Omental fat pad (tissue), 4 donors: Measurements from ENCODE around the gene PPP2R2C. TPM values are rescaled to one million over a fixed set of nuclear protein-coding genes. Genes with fewer than 3 reads are reported as not detected.

ENCODE experiments used
- ATAC-seq: fragments of 150-250 bp; one replicate; pipeline ENCODE4 v1.9.1; 2016; ENCODE audit warnings: mild to moderate bottlenecking, moderate library complexity; ENCODE audit not compliant: low FRiP score
- DNase-seq: peaks from one replicate; pipeline ENCODE4 v3.0.0-alpha.2; 2019; ENCODE audit warnings: low spot score
- total RNA-seq, 4 donors: library from RNA; depleted of rRNA; stranded (reverse); fragments of >200 nt; gene quantifications; one replicate each; pipeline ENCODE4 v1.1.0, GENCODE V29; 2016
- TF ChIP-seq, protein P1 (sequence below), 3 donors: fragments of 450-650 bp; IDR thresholded peaks; one replicate each; pipeline ENCODE4 v1.5.1; 2016 to 2017; ENCODE audit warnings: antibody characterized with exemption in 3 of 3, mild to moderate bottlenecking in 3 of 3, moderate library complexity in 2 of 3

PPP2R2C gene
- total RNA-seq, 4 donors from 2014 or later = 0.38 to 1.7 (median 0.68) TPM

DNA sequence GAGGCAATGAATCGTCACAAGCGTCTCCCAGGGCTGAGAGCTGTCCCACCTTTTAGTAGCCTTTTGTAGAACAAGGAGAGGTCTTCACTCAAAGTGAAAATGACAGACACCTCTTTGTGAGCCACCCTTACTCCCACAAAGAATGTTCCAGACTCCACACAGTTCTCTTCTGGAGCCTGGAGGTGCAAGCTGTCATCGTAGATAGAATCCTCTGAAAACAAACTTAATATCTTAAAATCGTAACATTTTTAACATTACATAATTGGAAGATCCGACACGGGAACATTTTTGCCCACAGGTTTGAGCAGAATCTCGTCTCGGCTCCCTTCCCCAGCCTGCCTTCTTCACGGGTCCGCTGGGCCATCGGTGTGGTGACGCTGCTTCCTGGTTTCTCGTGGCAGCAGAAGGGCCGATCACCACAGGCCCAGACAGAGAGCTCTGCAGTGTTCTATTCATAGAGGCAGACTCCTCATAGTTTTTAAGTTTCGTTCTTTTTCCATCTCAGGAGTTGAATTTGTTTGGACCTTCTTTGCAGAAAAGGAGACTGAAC is 175.1 kb downstream of the PPP2R2C start:
- DNase-seq (no peak), ATAC-seq (no peak)
- TF ChIP-seq, protein P1, sequence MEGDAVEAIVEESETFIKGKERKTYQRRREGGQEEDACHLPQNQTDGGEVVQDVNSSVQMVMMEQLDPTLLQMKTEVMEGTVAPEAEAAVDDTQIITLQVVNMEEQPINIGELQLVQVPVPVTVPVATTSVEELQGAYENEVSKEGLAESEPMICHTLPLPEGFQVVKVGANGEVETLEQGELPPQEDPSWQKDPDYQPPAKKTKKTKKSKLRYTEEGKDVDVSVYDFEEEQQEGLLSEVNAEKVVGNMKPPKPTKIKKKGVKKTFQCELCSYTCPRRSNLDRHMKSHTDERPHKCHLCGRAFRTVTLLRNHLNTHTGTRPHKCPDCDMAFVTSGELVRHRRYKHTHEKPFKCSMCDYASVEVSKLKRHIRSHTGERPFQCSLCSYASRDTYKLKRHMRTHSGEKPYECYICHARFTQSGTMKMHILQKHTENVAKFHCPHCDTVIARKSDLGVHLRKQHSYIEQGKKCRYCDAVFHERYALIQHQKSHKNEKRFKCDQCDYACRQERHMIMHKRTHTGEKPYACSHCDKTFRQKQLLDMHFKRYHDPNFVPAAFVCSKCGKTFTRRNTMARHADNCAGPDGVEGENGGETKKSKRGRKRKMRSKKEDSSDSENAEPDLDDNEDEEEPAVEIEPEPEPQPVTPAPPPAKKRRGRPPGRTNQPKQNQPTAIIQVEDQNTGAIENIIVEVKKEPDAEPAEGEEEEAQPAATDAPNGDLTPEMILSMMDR (IDR thresholded peaks at IDR 0.05) = no peak

GRCh38 chr4:6296026-6296425 is 176.4 kb downstream of the PPP2R2C start:
- no peak for DNase-seq
- ATAC-seq = no peak
- TF ChIP-seq, protein P1 (IDR thresholded peaks at IDR 0.05) = no peak

DNA sequence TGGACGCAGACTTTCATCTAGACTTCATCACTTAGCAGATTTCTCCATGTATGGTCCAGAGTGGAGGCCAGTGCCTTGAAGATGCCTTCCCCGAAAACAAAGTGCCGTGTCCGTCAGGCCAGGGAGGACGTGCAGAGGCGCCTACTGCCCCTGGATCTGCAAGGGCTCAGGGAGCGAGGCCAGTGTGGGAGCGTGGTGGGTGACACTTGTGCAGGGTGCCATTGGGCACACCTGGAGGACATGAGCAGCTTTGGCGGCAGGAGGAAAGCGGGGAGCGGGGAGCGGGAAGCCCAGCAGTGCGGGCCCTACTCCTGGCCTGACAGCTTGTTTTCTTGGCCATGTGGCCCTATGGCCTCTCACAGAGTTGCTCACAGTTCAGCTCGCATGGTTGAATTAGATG is 176.9 kb downstream of the PPP2R2C start:
- TF ChIP-seq, protein P1 (IDR thresholded peaks at IDR 0.05) = no peak
- DNase-seq = no peak
- no peak for ATAC-seq

GRCh38 chr4:6294705-6295421 is 177.6 kb downstream of the PPP2R2C start:
- DNase-seq (no peak), ATAC-seq (no peak)
- TF ChIP-seq, protein P1 (IDR thresholded peaks at IDR 0.05) = no peak

DNA sequence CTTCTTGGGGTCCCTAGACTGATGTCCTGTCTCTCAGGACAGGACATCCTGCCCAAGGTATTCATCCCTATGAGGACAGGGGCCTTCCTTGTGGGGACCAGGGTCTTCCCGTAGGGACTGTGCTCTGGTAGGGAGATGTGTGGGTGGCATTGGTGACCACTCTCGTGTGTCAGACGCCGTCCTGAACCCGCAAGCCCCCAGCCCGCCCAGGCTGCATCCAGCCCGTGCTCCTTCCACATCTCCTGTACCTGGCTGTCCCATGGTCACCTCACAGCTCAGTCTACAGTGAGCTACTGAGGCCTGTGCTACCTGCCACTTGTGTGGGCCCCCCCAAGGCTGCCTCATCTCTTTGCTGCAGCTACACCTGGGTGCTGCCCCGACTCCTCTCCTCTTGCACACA is 178.8 kb downstream of the PPP2R2C start:
- ATAC-seq (no peak), DNase-seq (no peak)
- TF ChIP-seq, protein P1 (IDR thresholded peaks at IDR 0.05) = no peak

DNA sequence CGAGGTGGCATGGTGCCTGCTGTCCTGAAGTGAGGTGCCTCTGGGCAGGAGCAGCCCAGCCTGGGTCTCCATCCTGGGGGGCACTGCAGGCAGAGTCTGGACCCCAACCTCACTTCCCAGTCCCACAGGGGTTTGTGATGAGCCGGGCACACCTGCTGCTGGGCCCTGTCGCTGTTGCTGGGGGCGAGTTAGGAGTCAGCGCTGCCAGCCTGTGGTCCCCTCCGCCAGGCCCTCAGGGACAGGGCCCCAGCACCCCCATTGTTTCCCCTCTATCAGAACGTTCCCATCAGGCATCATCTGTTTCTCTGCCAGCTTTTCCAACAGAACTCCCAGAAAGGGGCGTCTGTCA is 179.3 kb downstream of the PPP2R2C start:
- TF ChIP-seq, protein P1 (IDR thresholded peaks at IDR 0.05) = no peak
- DNase-seq (no peak), ATAC-seq (no peak)
